Neural progenitor cell (in vitro differentiated cells): Measurements from ENCODE around the gene ENTPD5.

Experiments used
- CTCF ChIP-seq: fragments of 200-600 bp; sonication (generic); IDR thresholded peaks from 2 replicates; pipeline ENCODE4 v1.5.1; 2017; ENCODE audit warnings: antibody characterized with exemption, mild to moderate bottlenecking
- EZH2 ChIP-seq: fragments of 200-600 bp; sonication (generic); IDR thresholded peaks from 2 replicates; pipeline ENCODE4 v1.6.1; 2017; ENCODE audit warnings: antibody characterized with exemption, mild to moderate bottlenecking, moderate library complexity

- TF ChIP-seq CTCF = no peak
- TF ChIP-seq EZH2 = no peak
Observed at GRCh38 chr14:73997944-73998447, 21.1 kb downstream of the ENTPD5 start.
